ENCODE measurements around the gene PADI6. TPM values are rescaled to one million over a fixed set of nuclear protein-coding genes. Genes with fewer than 3 reads are reported as not detected.

PADI6 gene
- total RNA-seq, 1 donor from 2014 or later: not detected

- Histone ChIP-seq H3K27me3 (no peaks in the 10 kb centered on the region), H3K9me3 (no peaks in the 10 kb centered on the region), H3K27ac (peak within 1 kb of the TSS; percentile 26 to 73), H3K36me3 (no peaks in the 10 kb centered on the region), H3K4me3 (peak within 1 kb of the TSS; percentile 75 to 88), H3K4me1 (peaks cover 6 to 8% of the 10 kb centered on the region in 2 donors)
- intact Hi-C loops (cut with DNase I): loop anchor here (1.0 to 5.0 kb wide), 2 partner anchors 19 to 168 kb away; no protein-coding TSS in a partner anchor
- peak in 1 of 2 donors; percentile 77 for DNase-seq (ENCODE audit: low spot score in 2 of 2)
- TF ChIP-seq, protein P1, sequence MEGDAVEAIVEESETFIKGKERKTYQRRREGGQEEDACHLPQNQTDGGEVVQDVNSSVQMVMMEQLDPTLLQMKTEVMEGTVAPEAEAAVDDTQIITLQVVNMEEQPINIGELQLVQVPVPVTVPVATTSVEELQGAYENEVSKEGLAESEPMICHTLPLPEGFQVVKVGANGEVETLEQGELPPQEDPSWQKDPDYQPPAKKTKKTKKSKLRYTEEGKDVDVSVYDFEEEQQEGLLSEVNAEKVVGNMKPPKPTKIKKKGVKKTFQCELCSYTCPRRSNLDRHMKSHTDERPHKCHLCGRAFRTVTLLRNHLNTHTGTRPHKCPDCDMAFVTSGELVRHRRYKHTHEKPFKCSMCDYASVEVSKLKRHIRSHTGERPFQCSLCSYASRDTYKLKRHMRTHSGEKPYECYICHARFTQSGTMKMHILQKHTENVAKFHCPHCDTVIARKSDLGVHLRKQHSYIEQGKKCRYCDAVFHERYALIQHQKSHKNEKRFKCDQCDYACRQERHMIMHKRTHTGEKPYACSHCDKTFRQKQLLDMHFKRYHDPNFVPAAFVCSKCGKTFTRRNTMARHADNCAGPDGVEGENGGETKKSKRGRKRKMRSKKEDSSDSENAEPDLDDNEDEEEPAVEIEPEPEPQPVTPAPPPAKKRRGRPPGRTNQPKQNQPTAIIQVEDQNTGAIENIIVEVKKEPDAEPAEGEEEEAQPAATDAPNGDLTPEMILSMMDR (IDR thresholded peaks at IDR 0.05): peak in 1 of 3 experiments; percentile 3
These were observed 67.5 kb downstream of the PADI6 start, which contains the start of gene RCC2 for GRCh38 chr1:17439250-17440073. Gene RCC2, minus strand, starts transcription at chr1:17439677. Its CDS starts 1,163 bp downstream, at chr1:17438514.

DNA sequence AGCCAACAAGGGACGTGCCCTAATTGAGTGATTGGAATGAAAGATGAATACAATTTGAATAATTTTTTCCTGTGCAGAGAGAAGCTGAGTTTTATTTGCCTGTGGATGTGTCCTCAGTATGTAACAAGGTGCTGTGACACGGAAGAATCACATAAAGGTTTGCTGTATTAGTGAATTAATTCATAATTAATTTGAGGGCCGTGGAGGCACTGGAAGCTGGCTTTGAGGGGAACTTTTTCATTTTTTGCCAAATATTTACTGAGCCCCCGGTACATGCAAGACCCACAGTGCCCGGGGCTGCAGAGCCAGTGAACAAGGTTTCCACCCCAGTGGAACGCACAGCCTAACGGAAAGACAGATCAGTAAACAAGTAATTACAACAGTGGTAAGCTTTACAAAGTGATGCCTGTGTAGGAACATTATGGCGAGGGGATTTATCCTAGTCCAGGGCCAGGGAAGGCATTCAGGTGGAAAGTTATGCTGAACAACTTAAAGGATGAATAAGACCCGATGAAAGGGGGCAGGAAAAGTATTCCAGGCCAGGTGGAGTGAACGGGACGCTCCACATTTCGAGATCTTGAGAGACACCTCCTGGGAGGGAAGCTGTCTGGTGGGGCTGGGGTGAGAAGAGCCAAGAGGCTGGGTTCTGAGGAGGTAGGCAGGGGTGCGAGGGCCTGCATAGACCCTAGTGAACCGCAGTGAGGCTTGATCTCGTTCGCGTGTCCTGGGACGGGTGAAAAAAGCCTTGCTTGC is 68.3 kb downstream of the PADI6 start:
- H3K4me1 ChIP-seq: peaks cover 6 to 8% of the 10 kb centered on the region in 2 donors
- TF ChIP-seq, protein P1 (IDR thresholded peaks at IDR 0.05): no peak
- intact Hi-C loops (cut with DNase I): no loop called here
- H3K27me3 ChIP-seq: no peaks in the 10 kb centered on the region
- peak overlapping the region; percentile 26 to 66 for H3K27ac ChIP-seq
- peak overlapping the region; percentile 75 to 88 for H3K4me3 ChIP-seq
- DNase-seq (ENCODE audit: low spot score in 2 of 2): no peak
- no peaks in the 10 kb centered on the region for H3K9me3 ChIP-seq
- no peaks in the 10 kb centered on the region for H3K36me3 ChIP-seq

DNA sequence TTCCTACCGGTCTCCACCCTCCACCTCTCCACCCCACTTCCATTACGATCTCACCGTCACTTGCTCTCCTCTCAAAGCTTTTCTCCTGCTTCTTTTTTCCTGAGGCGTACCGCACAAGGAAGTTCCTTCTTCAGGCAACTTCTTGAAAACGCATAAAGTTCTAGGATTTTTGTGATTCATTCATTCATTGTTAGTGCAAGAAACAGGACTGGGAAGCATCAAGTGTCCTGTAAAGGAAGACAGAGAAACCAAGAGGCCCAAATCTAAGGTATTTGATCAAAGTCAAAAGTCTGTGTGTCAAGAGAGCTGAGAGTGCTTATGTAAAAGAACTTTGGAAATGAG is 68.8 kb downstream of the PADI6 start:
- H3K4me1 ChIP-seq: peaks cover 6 to 8% of the 10 kb centered on the region in 2 donors
- intact Hi-C loops (cut with DNase I): no loop called here
- no peaks in the 10 kb centered on the region for H3K27me3 ChIP-seq
- no peak overlapping the region for H3K4me3 ChIP-seq
- no peak for DNase-seq (ENCODE audit: low spot score in 2 of 2)
- no peaks in the 10 kb centered on the region for H3K9me3 ChIP-seq
- no peaks in the 10 kb centered on the region for H3K36me3 ChIP-seq
- H3K27ac ChIP-seq: no peak overlapping the region
- TF ChIP-seq, protein P1 (IDR thresholded peaks at IDR 0.05): no peak

DNA sequence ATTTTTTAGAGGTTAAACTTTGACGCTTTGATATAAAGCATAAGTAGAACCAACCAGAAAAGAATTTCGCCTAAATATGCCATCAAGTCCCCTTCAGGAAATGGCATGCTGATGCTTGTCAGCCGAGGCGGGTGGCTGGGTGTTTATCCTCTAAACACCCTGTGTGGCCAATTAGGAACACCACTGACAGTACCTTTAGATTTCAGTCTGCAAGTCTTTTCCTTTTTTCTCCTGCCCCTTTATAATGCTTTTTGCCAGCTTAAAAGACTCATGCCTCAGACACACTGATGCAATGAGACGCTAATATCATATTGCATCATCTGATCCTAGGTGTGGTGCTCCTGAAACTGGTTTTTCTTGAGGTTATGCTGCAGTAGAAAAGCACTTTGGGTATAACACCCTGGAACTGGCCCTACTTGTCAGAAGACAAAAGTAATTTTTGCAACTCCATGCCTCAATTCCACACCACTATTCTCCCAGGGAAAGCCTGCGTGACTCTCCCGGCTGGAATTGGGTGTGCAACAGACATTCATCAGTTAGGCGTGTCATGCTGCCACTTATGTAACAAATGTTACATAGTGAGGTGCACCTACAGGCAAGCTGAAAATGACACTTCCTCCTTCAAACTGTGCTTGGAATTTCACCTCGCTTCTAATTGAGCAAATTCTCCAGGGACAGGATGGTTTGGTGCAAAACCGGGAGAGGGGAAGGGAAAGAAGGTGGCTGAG is 69.4 kb downstream of the PADI6 start:
- Histone ChIP-seq H3K27me3 (no peaks in the 10 kb centered on the region), H3K27ac (no peak overlapping the region), H3K36me3 (no peaks in the 10 kb centered on the region), H3K4me3 (no peak overlapping the region), H3K9me3 (no peaks in the 10 kb centered on the region), H3K4me1 (peaks cover 6 to 8% of the 10 kb centered on the region in 2 donors)
- DNase-seq (ENCODE audit: low spot score in 2 of 2): no peak
- intact Hi-C loops (cut with DNase I): no loop called here
- TF ChIP-seq, protein P1 (IDR thresholded peaks at IDR 0.05): no peak

DNA sequence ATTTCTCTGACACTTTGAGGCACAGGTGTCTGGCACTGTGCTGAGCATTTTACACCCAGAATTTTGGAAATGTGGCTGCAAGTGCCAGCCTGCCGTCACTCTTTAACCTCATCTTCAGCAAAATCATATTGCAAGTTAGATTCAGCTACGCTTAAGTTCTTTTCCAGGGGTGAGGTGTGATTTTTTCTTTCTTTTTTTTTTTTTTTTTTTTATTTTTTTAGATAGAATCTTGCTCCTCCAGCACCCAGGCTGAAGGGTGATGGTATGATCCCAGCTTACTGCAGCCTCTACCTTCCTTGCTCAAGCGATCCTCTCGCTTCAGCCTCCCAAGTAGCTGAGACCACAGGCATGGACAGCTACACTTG is 70.0 kb downstream of the PADI6 start:
- Histone ChIP-seq H3K4me1 (peaks cover 6 to 7% of the 10 kb centered on the region in 2 donors), H3K4me3 (no peak overlapping the region), H3K27me3 (no peaks in the 10 kb centered on the region), H3K27ac (no peak overlapping the region), H3K36me3 (no peaks in the 10 kb centered on the region), H3K9me3 (no peaks in the 10 kb centered on the region)
- intact Hi-C loops (cut with DNase I): no loop called here
- TF ChIP-seq, protein P1 (IDR thresholded peaks at IDR 0.05): no peak
- no peak for DNase-seq (ENCODE audit: low spot score in 2 of 2)
